Measurements from ENCODE around the gene CLDN19.
"Not testable (repeated sequence)": the region's sequence is repeated elsewhere in the genome, so short reads cannot be mapped to it uniquely, and the experiment has no call there.

CLDN19 gene

DNA sequence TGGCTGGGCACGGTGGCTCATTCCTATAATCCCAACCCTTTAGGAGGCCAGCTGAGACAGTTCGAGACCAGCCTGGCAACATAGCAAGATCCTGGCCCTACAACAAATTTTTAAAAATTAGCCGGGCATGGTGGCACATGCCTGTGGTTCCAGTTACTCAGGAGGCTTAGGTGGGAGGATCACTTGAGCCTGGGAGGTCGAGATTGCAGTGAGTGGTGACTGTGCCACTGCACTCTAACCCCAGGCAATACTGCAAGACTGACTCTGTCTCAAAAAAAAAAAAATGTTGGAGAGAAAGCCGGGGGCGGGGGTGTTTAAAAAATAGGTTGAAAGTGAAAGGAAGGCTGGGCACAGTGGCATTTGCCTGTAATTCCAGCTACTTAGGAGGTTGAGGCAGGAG is 16.5 kb downstream of the CLDN19 start:
- no peak for DNase-seq (ENCODE audit: low spot score)

GRCh38 chr1:42722403-42722802 is 17.6 kb downstream of the CLDN19 start:
- not testable (repeated sequence) for DNase-seq (ENCODE audit: low spot score)

More for the DNA sequence above, 16.5 kb downstream of the CLDN19 start:
- TF ChIP-seq, protein P1, sequence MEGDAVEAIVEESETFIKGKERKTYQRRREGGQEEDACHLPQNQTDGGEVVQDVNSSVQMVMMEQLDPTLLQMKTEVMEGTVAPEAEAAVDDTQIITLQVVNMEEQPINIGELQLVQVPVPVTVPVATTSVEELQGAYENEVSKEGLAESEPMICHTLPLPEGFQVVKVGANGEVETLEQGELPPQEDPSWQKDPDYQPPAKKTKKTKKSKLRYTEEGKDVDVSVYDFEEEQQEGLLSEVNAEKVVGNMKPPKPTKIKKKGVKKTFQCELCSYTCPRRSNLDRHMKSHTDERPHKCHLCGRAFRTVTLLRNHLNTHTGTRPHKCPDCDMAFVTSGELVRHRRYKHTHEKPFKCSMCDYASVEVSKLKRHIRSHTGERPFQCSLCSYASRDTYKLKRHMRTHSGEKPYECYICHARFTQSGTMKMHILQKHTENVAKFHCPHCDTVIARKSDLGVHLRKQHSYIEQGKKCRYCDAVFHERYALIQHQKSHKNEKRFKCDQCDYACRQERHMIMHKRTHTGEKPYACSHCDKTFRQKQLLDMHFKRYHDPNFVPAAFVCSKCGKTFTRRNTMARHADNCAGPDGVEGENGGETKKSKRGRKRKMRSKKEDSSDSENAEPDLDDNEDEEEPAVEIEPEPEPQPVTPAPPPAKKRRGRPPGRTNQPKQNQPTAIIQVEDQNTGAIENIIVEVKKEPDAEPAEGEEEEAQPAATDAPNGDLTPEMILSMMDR (IDR thresholded peaks at IDR 0.05; ENCODE audit: extremely low read depth, missing control alignments) = no peak

- DNase-seq (ENCODE audit: low spot score) = no peak
- TF ChIP-seq, protein P1 (IDR thresholded peaks at IDR 0.05; ENCODE audit: extremely low read depth, missing control alignments) = no peak
Observed at GRCh38 chr1:42721926-42722325, 18.1 kb downstream of the CLDN19 start.

DNA sequence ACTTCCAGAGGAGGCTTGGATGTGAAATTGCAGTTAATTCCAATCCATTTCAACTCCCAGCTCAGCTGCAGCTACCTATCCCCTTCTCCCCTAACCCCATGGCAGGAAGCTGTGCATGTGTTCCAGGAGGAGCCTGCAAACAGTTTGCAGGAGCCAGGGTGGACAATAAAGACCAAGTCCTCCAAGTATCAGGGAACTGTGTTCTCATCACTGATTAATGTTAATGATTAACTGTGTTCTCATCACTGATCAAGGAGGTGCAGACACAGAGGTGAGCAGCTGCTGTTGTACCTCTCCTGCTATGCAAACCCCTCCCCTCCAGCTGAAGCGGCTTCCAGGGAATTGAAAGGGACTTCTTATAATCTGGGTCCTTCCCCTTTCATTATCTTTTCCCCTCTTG is 19.2 kb downstream of the CLDN19 start:
- TF ChIP-seq, protein P1 (IDR thresholded peaks at IDR 0.05; ENCODE audit: extremely low read depth, missing control alignments) = no peak
- no peak for DNase-seq (ENCODE audit: low spot score)

GRCh38 chr1:42714441-42714840 is 25.6 kb downstream of the CLDN19 start:
- DNase-seq (ENCODE audit: low spot score) = not testable (repeated sequence)

DNA sequence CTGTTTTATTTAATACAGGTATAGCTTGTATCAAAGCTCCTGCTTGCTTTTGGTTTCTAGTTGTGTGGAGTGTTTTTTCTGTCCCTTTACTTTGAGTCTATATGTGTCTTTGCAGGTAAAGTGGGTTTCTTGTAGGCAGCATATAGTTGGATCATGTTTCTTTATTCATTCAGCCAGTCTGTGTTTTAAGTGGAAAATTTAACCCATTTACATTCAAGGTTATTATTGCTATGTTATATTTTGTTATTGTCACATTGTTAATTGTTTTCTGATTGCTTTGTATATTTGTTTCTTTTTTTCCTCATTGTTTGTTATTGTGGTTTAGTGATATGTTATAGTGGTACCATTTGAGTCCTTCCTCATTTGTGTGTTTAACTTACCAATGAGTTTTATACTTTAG is 26.7 kb downstream of the CLDN19 start:
- no peak for DNase-seq (ENCODE audit: low spot score)
- TF ChIP-seq, protein P1 (IDR thresholded peaks at IDR 0.05; ENCODE audit: extremely low read depth, missing control alignments) = no peak

- DNase-seq (ENCODE audit: low spot score) = not testable (repeated sequence)
Observed at GRCh38 chr1:42712808-42713207, 27.2 kb downstream of the CLDN19 start.

DNA sequence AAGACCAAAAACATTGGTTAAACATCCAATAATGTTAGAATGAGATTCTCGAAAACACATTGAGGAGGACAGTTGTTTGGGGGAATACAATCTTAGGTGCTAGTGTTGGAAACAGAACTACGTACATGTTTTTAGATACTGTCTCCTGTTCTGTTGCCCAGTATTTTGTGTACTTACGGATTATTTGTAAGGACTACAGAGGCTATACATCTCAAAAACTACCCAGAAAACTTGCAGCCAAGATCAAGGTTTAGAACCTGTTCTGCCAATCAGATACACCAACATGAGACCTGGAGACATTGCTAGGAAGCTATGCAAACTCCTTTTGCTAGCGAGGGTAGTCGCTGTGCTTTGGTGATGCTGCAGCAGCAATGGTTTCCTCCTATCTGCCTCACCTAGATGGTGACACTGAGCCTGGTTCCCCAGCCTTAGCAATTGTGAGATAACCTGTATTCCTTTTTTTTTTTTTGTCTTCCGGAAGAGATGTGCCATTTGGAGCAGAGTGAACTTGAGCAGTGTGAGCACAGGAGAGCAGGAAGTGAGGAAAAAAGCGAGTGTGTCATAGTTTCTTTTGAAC is 36.1 kb downstream of the CLDN19 start:
- TF ChIP-seq, protein P1 (IDR thresholded peaks at IDR 0.05; ENCODE audit: extremely low read depth, missing control alignments) = no peak
- DNase-seq (ENCODE audit: low spot score) = no peak

- TF ChIP-seq, protein P1 (IDR thresholded peaks at IDR 0.05; ENCODE audit: extremely low read depth, missing control alignments) = no peak
- DNase-seq (ENCODE audit: low spot score) = no peak
Observed at GRCh38 chr1:42700006-42700405, 40.0 kb downstream of the CLDN19 start.
